HL-60 (cell line): ENCODE data around the gene ZFP62.

Experiments used
- CTCF ChIP-seq: IDR thresholded peaks from one replicate; pipeline ENCODE4 v1.5.1; 2011; ENCODE audit warnings: low read length, control low read depth, inconsistent platforms; ENCODE audit not compliant: insufficient read depth
- GABPA ChIP-seq: IDR thresholded peaks from 2 replicates; pipeline ENCODE4 v1.6.1; 2012; ENCODE audit warnings: low read depth
- POLR2AphosphoS5 ChIP-seq: IDR thresholded peaks from 2 replicates; pipeline ENCODE4 v1.6.1; 2012; ENCODE audit warnings: low read depth
- TF ChIP-seq, protein P1 (sequence below): IDR thresholded peaks from 2 replicates; pipeline ENCODE4 v1.6.1; 2012; ENCODE audit warnings: low read depth; ENCODE audit not compliant: insufficient replicate concordance

DNA sequence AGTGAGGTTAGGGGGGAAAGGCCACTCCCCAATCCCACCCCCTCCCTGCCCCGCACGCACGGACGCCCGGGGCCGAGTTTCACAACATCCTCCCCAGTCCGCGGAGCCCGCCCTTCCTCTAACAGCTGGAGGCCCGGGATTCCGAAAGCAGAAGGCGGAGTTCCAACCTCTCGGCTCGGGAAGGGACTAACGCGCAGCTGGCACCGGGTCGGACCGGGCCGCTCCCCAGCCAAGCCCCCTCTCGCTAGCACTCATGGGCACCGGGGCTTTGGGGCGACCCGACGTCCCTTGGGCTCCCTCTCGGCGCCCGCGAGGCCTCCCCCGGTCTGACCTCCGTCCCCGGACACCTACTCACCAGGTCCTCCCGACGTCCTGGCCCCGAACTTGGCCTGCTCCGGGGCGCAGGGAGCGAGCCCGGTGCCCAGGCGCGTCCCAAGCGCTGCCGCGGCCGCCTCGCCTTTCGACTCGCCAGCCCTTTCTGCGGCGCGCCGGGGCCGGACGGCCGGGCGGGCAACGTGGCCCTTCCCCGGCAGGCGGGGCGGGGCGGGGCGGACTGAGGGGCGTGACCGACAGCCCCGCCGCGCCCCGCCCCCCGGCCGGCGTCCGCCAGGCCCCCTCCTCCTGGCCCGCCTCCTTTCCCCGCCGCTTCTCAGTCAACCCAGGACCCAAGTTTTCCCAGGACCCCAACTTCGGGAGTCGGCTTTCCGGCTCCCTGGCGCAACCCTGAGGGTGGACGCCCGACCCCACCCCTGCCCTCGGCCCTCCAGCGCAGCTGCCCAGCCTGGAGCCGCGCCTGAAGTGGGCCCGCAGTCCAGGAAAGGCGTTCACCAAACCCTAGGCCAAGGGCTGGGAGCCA lies 58.5 kb downstream of the ZFP62 start, which contains the start of gene MGAT1:
- TF ChIP-seq CTCF (no peak), POLR2AphosphoS5 (peak; percentile 46; the same call in 1 of the 2 replicates), GABPA (no peak)
- TF ChIP-seq, protein P1, sequence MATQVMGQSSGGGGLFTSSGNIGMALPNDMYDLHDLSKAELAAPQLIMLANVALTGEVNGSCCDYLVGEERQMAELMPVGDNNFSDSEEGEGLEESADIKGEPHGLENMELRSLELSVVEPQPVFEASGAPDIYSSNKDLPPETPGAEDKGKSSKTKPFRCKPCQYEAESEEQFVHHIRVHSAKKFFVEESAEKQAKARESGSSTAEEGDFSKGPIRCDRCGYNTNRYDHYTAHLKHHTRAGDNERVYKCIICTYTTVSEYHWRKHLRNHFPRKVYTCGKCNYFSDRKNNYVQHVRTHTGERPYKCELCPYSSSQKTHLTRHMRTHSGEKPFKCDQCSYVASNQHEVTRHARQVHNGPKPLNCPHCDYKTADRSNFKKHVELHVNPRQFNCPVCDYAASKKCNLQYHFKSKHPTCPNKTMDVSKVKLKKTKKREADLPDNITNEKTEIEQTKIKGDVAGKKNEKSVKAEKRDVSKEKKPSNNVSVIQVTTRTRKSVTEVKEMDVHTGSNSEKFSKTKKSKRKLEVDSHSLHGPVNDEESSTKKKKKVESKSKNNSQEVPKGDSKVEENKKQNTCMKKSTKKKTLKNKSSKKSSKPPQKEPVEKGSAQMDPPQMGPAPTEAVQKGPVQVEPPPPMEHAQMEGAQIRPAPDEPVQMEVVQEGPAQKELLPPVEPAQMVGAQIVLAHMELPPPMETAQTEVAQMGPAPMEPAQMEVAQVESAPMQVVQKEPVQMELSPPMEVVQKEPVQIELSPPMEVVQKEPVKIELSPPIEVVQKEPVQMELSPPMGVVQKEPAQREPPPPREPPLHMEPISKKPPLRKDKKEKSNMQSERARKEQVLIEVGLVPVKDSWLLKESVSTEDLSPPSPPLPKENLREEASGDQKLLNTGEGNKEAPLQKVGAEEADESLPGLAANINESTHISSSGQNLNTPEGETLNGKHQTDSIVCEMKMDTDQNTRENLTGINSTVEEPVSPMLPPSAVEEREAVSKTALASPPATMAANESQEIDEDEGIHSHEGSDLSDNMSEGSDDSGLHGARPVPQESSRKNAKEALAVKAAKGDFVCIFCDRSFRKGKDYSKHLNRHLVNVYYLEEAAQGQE, result no peak
